WERI-Rb-1 (cell line): ENCODE data around the gene TRIM60.
A peak's percentile ranks its signal among the peaks of the same experiment; 100 is the strongest.
"Not testable (repeated sequence)": the region's sequence is repeated elsewhere in the genome, so short reads cannot be mapped to it uniquely, and the experiment has no call there.

ENCODE experiments used
- DNase-seq: peaks from one replicate; pipeline ENCODE4 v3.0.0-alpha.2; 2020
- H3K27ac ChIP-seq: fragments of 250-450 bp; sonication (Bioruptor Pico); 2 replicates; pipeline ENCODE4 v1.5.1; 2020; ENCODE audit warnings: mild to moderate bottlenecking, moderate library complexity
- H3K27me3 ChIP-seq: fragments of 250-450 bp; sonication (Bioruptor Pico); 2 replicates; pipeline ENCODE4 v1.5.1; 2021; ENCODE audit warnings: mild to moderate bottlenecking, low read depth, moderate library complexity; ENCODE audit not compliant: insufficient read depth, severe bottlenecking
- H3K36me3 ChIP-seq: fragments of 250-450 bp; sonication (Bioruptor Pico); 2 replicates; pipeline ENCODE4 v1.5.1; 2020; ENCODE audit warnings: mild to moderate bottlenecking, moderate library complexity
- H3K4me3 ChIP-seq: 2 replicates; pipeline ENCODE4 v1.5.1; 2011; ENCODE audit warnings: low read depth, mild to moderate bottlenecking, control low read depth, low read length
- H3K9me3 ChIP-seq: fragments of 250-450 bp; sonication (Bioruptor Pico); 2 replicates; pipeline ENCODE4 v1.5.1; 2021; ENCODE audit warnings: mild to moderate bottlenecking, moderate library complexity; ENCODE audit not compliant: severe bottlenecking
- TF ChIP-seq, protein P1 (sequence below): IDR thresholded peaks from 2 replicates; pipeline ENCODE4 v1.5.1; 2011; ENCODE audit warnings: low read depth, mild to moderate bottlenecking, control low read depth, inconsistent platforms, low read length

Gene TRIM60

DNA sequence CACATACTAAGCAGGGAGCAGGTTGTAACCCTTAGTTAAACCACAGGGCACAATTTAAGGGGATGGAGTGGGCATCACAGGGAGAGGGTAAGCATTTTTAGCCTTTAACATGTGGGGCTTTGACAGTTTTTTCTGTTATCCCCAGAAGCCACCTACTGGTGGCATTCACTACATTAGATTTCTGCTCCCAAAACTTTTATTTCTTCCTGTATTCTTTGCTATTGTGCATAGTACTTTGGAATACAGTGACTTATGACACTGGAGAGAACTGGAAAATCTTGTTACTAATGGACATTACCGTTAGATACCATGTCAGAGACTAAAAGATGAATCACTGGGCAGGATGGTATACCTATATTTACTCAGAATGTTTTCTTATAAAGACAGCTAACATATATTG, 29.1 kb downstream of the TRIM60 start:
- Histone ChIP-seq H3K9me3 (no peaks in the 10 kb centered on the region), H3K27ac (no peak overlapping the region), H3K36me3 (no peaks in the 10 kb centered on the region), H3K27me3 (no peaks in the 10 kb centered on the region), H3K4me3 (no peak overlapping the region)
- no peak for DNase-seq
- TF ChIP-seq, protein P1, sequence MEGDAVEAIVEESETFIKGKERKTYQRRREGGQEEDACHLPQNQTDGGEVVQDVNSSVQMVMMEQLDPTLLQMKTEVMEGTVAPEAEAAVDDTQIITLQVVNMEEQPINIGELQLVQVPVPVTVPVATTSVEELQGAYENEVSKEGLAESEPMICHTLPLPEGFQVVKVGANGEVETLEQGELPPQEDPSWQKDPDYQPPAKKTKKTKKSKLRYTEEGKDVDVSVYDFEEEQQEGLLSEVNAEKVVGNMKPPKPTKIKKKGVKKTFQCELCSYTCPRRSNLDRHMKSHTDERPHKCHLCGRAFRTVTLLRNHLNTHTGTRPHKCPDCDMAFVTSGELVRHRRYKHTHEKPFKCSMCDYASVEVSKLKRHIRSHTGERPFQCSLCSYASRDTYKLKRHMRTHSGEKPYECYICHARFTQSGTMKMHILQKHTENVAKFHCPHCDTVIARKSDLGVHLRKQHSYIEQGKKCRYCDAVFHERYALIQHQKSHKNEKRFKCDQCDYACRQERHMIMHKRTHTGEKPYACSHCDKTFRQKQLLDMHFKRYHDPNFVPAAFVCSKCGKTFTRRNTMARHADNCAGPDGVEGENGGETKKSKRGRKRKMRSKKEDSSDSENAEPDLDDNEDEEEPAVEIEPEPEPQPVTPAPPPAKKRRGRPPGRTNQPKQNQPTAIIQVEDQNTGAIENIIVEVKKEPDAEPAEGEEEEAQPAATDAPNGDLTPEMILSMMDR = peak; percentile 37; the same call in 1 of the 2 replicates

DNA sequence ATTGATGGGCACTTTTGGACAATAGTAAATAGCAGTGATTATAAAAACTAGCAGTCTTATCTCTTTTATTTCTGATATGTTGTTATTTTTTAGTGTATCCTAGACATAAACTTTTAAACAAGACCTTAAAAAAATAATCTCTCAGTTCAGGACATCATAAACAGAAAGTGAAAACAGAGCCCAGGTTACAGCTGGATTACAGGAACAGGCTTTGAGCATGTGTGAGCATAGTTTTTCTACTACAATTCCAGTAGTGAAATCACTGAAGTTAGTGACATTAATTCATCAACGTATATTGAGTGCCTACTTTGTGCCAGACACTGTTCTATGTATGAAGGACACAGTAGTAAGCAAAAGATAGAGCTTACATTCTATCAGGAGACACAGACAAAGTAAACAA, 38.8 kb downstream of the TRIM60 start:
- Histone ChIP-seq H3K9me3 (no peaks in the 10 kb centered on the region), H3K27me3 (no peaks in the 10 kb centered on the region), H3K27ac (no peak overlapping the region), H3K36me3 (no peaks in the 10 kb centered on the region), H3K4me3 (no peak overlapping the region)
- no peak for DNase-seq
- TF ChIP-seq, protein P1 = no peak

DNA sequence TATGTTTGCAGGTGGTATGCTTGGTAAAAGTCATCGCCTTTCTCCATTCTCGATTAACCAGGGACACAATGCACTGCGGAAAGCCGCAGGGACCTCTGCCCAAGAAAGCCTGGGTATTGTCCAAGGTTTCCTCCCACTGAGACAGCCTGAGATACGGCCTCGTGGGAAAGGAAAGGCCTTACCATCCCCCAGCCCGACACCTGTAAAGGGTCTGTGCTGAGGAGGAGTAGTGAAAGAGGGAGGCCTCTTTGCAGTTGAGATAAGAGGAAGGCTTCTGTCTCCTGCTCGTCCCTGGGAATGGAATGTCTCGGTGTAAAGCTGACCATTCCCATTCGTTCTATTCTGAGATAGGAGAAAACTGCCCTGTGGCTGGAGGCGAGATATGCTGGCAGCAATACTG, 41.5 kb downstream of the TRIM60 start:
- H3K36me3 ChIP-seq, H3K9me3 ChIP-seq, DNase-seq, H3K27ac ChIP-seq, H3K4me3 ChIP-seq, H3K27me3 ChIP-seq: not testable (repeated sequence)

DNA sequence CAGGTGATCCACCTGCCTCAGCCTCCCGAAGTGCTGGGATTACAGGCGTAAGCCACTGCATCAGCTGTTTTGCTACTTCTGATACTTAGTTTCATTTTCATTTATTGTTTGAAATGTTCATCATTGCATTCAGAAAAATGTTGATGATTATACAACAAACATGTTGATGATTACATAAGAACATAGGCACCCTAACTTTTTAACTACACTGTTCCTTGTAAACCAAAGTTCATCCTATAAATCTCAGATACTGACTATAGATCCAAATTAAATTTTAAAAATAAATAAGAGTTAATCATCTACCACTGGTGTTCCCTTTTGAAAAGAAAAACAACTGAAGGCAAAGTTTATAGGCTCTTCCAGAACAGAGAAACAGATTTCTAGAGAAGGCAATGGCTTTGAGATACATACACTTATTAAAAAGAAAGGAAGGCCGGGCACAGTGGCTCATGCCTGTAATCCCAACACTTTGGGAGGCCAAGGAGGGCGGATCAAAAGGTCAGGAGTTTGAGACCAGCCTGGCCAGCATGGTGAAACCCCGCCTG, 45.3 kb downstream of the TRIM60 start:
- no peak for DNase-seq
- H3K36me3 ChIP-seq = peaks cover 11% of the 10 kb centered on the region
- H3K27ac ChIP-seq = no peak overlapping the region

DNA sequence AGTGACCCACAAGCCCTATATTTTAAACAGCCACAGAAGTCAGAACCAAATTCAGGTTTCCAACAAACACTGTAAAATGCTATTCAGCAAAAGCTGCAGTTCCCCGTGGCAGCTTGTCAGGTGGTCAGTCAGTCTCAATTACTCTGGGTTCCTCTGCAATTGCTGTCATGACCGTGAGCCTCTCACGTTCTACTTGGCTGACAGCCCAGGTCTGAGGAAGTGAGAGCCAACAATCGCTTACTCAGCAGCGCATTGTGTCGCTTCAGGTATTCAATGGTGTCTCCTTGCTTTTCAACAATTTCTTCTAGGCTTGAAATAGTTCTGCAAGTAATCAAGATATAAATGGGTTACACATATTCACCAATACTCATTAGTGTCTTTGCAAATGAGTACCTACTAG, 47.7 kb downstream of the TRIM60 start:
- TF ChIP-seq, protein P1 = no peak
- no peaks in the 10 kb centered on the region for H3K27me3 ChIP-seq
- DNase-seq = no peak
- peaks cover 18% of the 10 kb centered on the region for H3K36me3 ChIP-seq
- H3K4me3 ChIP-seq = no peak overlapping the region
- H3K9me3 ChIP-seq = no peaks in the 10 kb centered on the region
- H3K27ac ChIP-seq = no peak overlapping the region

More for the DNA sequence above, 45.3 kb downstream of the TRIM60 start:
- no peaks in the 10 kb centered on the region for H3K9me3 ChIP-seq
- H3K4me3 ChIP-seq = no peak overlapping the region
- H3K27me3 ChIP-seq = no peaks in the 10 kb centered on the region
- TF ChIP-seq, protein P1 = no peak

DNA sequence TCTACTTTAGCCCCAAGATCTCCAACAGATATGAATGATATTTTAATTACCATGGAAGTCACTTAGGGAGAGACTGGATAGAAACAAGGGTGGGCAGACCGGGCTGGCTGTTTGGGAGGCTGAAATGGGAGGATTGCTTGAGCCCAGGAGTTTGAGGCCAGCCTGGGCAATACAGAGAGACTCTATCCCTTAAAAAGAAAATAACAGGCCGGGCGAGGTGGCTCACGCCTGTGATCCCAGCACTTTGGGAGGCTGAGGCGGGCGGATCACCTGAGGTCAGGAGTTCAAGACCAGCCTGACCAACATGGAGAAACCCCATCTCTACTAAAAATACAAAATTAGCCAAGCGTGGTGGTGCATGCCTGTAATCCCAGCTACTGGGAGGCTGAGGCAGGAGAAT, 53.0 kb downstream of the TRIM60 start:
- H3K9me3 ChIP-seq = not testable (repeated sequence)

DNA sequence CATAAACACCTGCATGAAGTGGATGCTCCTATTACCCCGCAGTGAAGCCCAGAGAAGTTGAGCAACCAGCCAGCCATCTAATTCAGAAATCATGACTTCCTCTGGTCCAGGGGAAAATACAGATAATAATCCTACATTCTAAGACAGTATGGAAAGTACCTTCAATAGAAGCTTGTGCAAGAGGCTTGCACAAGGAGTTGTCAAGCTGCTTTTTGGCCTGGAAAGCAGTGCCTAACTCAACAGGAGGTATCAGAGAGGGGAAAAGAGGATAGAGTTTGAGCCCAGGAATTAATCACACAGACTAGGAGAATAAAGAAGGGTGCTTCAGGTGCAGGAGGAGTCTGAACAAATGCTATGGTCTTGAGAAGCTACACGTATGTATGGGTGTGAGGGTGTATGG, 54.1 kb downstream of the TRIM60 start:
- Histone ChIP-seq H3K27me3 (no peaks in the 10 kb centered on the region), H3K4me3 (no peak overlapping the region), H3K9me3 (peaks cover 3% of the 10 kb centered on the region), H3K36me3 (peaks cover 41% of the 10 kb centered on the region), H3K27ac (no peak overlapping the region)
- DNase-seq = no peak
- TF ChIP-seq, protein P1 = no peak

More for the DNA sequence above, 53.0 kb downstream of the TRIM60 start:
- DNase-seq, H3K27ac ChIP-seq, H3K27me3 ChIP-seq, H3K4me3 ChIP-seq: not testable (repeated sequence)
- H3K36me3 ChIP-seq = peaks cover 40% of the 10 kb centered on the region
